ENCODE data around the gene ADGRF4. TPM values are rescaled to one million over a fixed set of nuclear protein-coding genes. Genes with fewer than 3 reads are reported as not detected.
A peak's percentile ranks its signal among the peaks of the same experiment; 100 is the strongest.

The ADGRF4 gene
- total and polyA plus RNA-seq, 2 of the 8 experiments (the other 6 are each of a cell fraction or from before 2014, with no cell fraction given) = 0.02 TPM; not detected in 1

DNA sequence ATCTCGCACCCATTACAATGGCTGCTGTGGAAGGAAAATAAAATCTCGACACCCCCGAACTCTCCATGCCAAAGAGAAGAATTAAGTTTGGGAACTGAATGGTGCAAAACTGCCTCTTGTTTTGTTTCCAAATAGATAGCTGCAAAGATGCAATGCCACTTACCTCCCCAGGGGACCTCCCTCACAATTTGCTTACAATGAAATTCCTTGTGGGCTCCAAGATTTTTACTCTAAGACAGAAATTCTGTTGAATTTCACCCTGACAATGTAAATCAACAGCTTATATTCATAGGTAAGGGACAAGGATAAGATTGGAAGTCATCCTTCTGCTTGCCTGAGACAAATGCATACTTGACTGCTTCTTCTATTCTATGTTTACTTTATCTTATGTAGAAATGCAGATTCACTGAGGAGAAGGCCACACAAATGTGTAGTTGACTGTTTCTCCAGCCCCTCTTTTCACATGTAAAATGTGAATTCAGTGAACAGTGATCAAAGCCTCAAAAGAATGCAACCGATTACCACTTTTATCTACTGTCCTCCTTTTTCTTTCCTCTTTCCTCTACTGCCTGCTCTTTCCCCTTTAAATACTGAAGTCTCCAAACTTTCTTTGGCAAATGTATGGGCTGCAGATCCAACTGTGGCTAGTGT lies 36.6 kb downstream of the ADGRF4 start:
- no peaks in the 10 kb centered on the region for H3K79me1 ChIP-seq (ENCODE audit: low read depth, low read length)
- H3K27me3 ChIP-seq (replicated peaks in 1 of 4; ENCODE audit: control insufficient read depth in 3 of 4, extremely low read depth in 1 of 4, insufficient read depth in 3 of 4, low read length in 3 of 4) = no peaks in the 10 kb centered on the region
- peak; percentile 69 for FAIRE-seq
- no peak overlapping the region for H2BK15ac ChIP-seq (ENCODE audit: low read length)
- H2BK12ac ChIP-seq (ENCODE audit: low read depth, low read length) = no peak overlapping the region; the same call in 1 of the 2 replicates
- no peak overlapping the region for H3K9ac ChIP-seq (replicated peaks in 1 of 4; ENCODE audit: extremely low read depth in 1 of 4, low read depth in 3 of 4, low read length in 3 of 4)
- peak overlapping the region; percentile 26 to 47 for H3K4me2 ChIP-seq (ENCODE audit: insufficient read depth in 1 of 2, low read depth in 2 of 2, low read length in 2 of 2)
- ChIA-PET POLR2A (ENCODE audit: partially characterized antibody) (interaction anchor here (0.6 to 1.5 kb wide), 3 partner anchors 10 to 257 kb away, joined by 3 to 6 read pairs (median 6); no protein-coding TSS in a partner anchor), CTCF (ENCODE audit: partially characterized antibody) (interaction anchor here (0.6 to 3.0 kb wide), 11 partner anchors 10 to 304 kb away, joined by 3 to 30 read pairs (median 5); no protein-coding TSS in a partner anchor)
- no peak for DNase-seq (ENCODE audit: low read depth in 1 of 2, low spot score in 2 of 2)
- no peak overlapping the region for H2BK120ac ChIP-seq (replicated peaks; ENCODE audit: low read depth, low read length)
- H3K56ac ChIP-seq (replicated peaks; ENCODE audit: insufficient read length, low read depth, low read length) = no peak overlapping the region
- H2BK20ac ChIP-seq (ENCODE audit: low read length) = 0 out of 2 replicates have a peak overlapping the region, but pooled peaks have one; percentile 50
- no peak overlapping the region for H3K4ac ChIP-seq (replicated peaks; ENCODE audit: insufficient read length, low read depth, low read length)
- peak overlapping the region; percentile 0; the same call in 1 of the 2 replicates for H2BK5ac ChIP-seq (ENCODE audit: low read depth, low read length)
- H4K8ac ChIP-seq (ENCODE audit: extremely low read depth, insufficient read depth, low read length) = no peak overlapping the region
- no peak overlapping the region for H3K23ac ChIP-seq (ENCODE audit: insufficient read length)
- peak overlapping the region; percentile 10; the same call in 1 of the 2 replicates for H3K18ac ChIP-seq (ENCODE audit: extremely low read depth, low read length)
- H3K4me3 ChIP-seq (ENCODE audit: extremely low read depth in 1 of 4, insufficient read depth in 2 of 4, low read depth in 3 of 4, low read length in 4 of 4) = peak overlapping the region in 1 of 4 experiments; percentile 12; a peak in 1 of 8 replicates
- no peak overlapping the region for H3K14ac ChIP-seq (ENCODE audit: insufficient read length)
- H3K23me2 ChIP-seq (ENCODE audit: low read depth, low read length) = no peaks in the 10 kb centered on the region
- no peaks in the 10 kb centered on the region for H3K9me3 ChIP-seq (ENCODE audit: insufficient read depth in 2 of 2, low read depth in 1 of 2, low read length in 1 of 2)
- H3K27ac ChIP-seq (ENCODE audit: low read depth, low read length) = no peak overlapping the region
- no peak overlapping the region for H2AFZ ChIP-seq (ENCODE audit: low read length)
- peaks cover 4 to 18% (median 9%) of the 10 kb centered on the region in 4 experiments; a peak in 6 of 7 replicates for H3K4me1 ChIP-seq (replicated peaks in 1 of 4; ENCODE audit: control insufficient read depth in 3 of 4, insufficient read depth in 4 of 4, low read length in 3 of 4)
- no peaks in the 10 kb centered on the region for H3K36me3 ChIP-seq (ENCODE audit: control insufficient read depth in 2 of 4, insufficient read depth in 4 of 4, low read length in 3 of 4)
- no peak overlapping the region for H2AK5ac ChIP-seq (ENCODE audit: low read depth, low read length)
- WGBS, 2 experiments (ENCODE audit: extremely low coverage in 1 of 2, insufficient coverage in 1 of 2, insufficient read length in 1 of 2, insufficient replicate concordance in 2 of 2, low coverage in 1 of 2, low lambda C conversion rate in 2 of 2, missing lambda C conversion rate in 1 of 2) = 57% methylated on average over 4 of the region's 4 CpGs; no CpG with 5 or more reads in 1 of the 2 experiments
- H4K5ac ChIP-seq (ENCODE audit: insufficient read length, low read depth, low read length) = peak overlapping the region; percentile 67
- H4K91ac ChIP-seq (replicated peaks; ENCODE audit: insufficient read length, low read length) = no peak overlapping the region
- no peaks in the 10 kb centered on the region for H3K79me2 ChIP-seq (ENCODE audit: control insufficient read depth in 1 of 2, insufficient read depth in 2 of 2, low read length in 2 of 2)
- H4K20me1 ChIP-seq (replicated peaks in 1 of 2; ENCODE audit: control insufficient read depth in 1 of 2, insufficient read depth in 2 of 2, low read length in 2 of 2) = no peaks in the 10 kb centered on the region
- TF ChIP-seq CEBPB (IDR thresholded peaks at IDR 0.05; ENCODE audit: low read depth, low read length) = no peak
- TF ChIP-seq CREB1 (IDR thresholded peaks at IDR 0.05) = no peak
- TF ChIP-seq POU5F1 (IDR thresholded peaks at IDR 0.05; ENCODE audit: low read depth, low read length) = 0 out of 2 replicates have a peak, but pooled peaks have one; percentile 2

Data from H1 (cell line).